Lung microvascular endothelial cell (primary cell): Measurements from ENCODE around the gene KCNA4. TPM values are rescaled to one million over a fixed set of nuclear protein-coding genes. Genes with fewer than 3 reads are reported as not detected.
"Not testable (repeated sequence)": the region's sequence is repeated elsewhere in the genome, so short reads cannot be mapped to it uniquely, and the experiment has no call there.

Source experiments
- DNase-seq, 2 donors: peaks; one replicate each; pipeline versions ENCODE4 v3.0.0 to v3.0.0-alpha.2; 2010; ENCODE audit warnings: low read depth in 2 of 2
- total RNA-seq: library from RNA; depleted of rRNA; stranded (reverse); fragments of >200 nt; gene quantifications from 2 replicates; pipeline ENCODE4 v1.2.1, GENCODE V29; 2014

KCNA4 gene
- total RNA-seq, 1 donor from 2014 or later: not detected

- no peak for DNase-seq
Observed at GRCh38 chr11:30000986-30001750, 15.7 kb downstream of the KCNA4 start.

GRCh38 chr11:29996016-29996415, 20.8 kb downstream of the KCNA4 start:
- no peak for DNase-seq

GRCh38 chr11:29989174-29989970, 27.5 kb downstream of the KCNA4 start:
- no peak for DNase-seq

- DNase-seq: no peak
Observed at GRCh38 chr11:29985248-29985647, 31.6 kb downstream of the KCNA4 start.

GRCh38 chr11:29984544-29984943, 32.3 kb downstream of the KCNA4 start:
- no peak for DNase-seq

GRCh38 chr11:29978549-29978948, 38.3 kb downstream of the KCNA4 start:
- no peak for DNase-seq

GRCh38 chr11:29975580-29975979, 41.2 kb downstream of the KCNA4 start:
- not testable (repeated sequence) for DNase-seq

GRCh38 chr11:29963796-29964195, 53.0 kb downstream of the KCNA4 start:
- DNase-seq: no peak

- no peak for DNase-seq
Observed at GRCh38 chr11:29963036-29963435, 53.8 kb downstream of the KCNA4 start.

GRCh38 chr11:29962243-29962642, 54.6 kb downstream of the KCNA4 start:
- no peak for DNase-seq

Other genes starting within 250 kb of the KCNA4 start
- gene FSHB, start 214.0 kb upstream of the KCNA4 start, total RNA-seq: not detected in 2 replicates